Stimulated activated CD8-positive, alpha-beta memory T cell treated with anti-CD3 and anti-CD28 coated beads, Interleukin-4, amount 100 ng/mL, for 1 hour (primary cell): ENCODE results near the gene DUSP8.
"Not testable (repeated sequence)": the region's sequence is repeated elsewhere in the genome, so short reads cannot be mapped to it uniquely, and the experiment has no call there.

Experiments
- DNase-seq, 2 donors: peaks; one replicate each; pipeline ENCODE4 v3.0.0-alpha.2; 2020; ENCODE audit warnings: low read depth in 2 of 2, low spot score in 1 of 2

The DUSP8 gene, protein sequence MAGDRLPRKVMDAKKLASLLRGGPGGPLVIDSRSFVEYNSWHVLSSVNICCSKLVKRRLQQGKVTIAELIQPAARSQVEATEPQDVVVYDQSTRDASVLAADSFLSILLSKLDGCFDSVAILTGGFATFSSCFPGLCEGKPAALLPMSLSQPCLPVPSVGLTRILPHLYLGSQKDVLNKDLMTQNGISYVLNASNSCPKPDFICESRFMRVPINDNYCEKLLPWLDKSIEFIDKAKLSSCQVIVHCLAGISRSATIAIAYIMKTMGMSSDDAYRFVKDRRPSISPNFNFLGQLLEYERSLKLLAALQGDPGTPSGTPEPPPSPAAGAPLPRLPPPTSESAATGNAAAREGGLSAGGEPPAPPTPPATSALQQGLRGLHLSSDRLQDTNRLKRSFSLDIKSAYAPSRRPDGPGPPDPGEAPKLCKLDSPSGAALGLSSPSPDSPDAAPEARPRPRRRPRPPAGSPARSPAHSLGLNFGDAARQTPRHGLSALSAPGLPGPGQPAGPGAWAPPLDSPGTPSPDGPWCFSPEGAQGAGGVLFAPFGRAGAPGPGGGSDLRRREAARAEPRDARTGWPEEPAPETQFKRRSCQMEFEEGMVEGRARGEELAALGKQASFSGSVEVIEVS

DNA sequence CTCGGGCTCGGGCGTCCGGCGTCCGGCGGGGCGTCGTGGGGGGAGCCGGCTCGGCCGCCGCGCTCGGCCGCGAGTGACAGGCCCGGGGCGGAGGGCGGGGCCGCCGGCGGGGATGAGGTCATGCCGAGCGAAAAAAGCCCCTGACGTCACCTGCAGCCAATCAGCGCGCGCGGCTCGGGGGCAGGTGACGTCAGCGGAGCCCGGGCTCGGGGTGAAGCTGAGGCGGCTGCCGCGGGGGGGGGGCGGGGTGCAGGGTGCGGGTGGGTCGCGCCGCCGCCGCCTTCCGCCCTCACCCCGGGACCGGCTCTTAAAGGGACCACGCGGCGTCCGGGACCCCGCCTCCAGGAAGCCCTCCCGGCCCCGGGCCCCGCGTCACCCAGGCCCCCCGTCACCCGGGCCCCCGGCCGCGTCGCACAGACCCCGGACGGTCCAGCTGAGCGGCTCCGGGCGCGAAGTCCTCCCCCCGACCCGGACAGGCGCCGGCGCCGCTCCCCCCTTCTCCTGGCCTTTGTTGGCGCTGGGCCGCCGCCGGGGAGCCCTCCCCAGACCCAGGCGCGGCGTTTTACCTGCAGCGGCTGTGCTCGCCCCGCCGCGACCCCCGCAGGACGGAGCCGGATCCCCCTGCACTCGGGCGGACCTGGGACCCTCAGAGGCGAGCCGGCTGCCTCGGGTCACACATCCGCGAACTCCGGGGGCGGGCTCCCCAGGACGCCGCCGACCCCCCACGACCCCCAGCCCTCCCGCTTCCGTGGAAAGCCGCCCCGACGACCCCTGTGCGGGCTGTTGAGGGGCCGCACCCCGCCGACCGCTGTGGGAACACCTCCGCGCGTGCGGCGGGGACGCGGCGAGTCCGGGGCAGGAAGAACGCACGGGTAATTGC lies at the start of gene DUSP8:
DUSP8 (minus strand) TSS at position 75 of the 880 bp plus-strand sequence. CDS start 6,445 bp downstream, outside the sequence.
- peak; percentile 90 to 93 for DNase-seq

DNA sequence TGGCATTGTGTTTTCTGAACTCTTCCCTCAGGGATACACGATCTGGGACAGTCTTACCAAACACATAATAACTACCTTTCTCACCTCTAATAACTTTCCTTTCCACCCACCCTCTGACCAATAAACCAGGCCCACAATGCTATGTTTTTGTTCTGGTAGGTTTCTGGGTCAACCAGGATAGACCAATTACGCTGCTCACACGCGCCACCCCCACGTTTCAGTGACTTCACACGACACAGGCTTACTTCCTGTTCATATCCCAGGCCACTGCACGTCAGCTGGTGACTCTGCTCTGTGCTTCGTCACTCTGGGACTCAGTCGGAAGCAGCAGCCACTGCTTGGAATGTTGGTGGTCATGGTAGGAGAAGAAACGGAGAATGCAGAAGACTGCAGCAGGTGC lies 47.4 kb upstream of the DUSP8 start:
- no peak for DNase-seq

DNA sequence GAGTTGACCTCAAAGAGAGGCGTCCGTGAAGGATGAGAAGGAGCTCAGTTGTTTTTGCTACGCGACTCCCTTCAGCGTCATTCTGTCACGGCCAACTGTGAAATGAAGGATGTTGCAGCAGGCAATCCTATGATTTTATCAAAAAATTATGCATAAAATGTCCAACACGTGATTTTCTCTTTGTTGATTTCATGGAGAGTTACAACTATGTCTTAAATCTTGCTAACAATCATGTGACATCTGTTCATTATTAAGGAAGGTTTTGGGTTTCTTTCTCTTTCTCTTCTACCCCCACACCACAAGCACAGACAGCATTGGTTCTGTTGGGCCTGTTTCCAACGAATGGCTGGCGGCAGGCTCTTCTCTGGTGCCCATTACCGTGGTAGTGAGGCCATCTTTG lies 46.2 kb upstream of the DUSP8 start:
- DNase-seq = no peak

DNA sequence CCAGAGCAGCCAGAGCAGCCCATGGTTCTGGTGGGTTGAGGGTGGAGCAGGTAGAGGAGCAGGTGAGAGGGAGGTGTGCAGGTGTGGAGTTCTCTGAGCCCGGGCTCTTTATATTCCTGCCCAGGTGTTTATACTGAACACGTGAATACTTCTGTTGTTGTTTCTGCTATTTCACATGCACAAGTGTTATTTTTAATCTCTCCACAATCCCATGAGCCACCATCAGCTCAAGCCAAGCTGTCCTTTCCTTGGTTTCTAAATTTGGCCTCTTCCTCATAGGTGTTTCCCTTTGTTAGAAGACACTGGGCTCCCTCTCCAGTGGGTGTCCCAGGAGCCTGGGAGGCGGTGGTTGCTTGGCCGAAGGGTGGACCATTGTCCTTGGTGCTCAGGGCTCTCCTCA lies 36.3 kb upstream of the DUSP8 start, which contains the start of gene KRTAP5-3:
KRTAP5-3 (minus strand) TSS at position 101 of the 400 bp plus-strand sequence; CDS start at position 23, 78 bp downstream.
- no peak for DNase-seq

DNA sequence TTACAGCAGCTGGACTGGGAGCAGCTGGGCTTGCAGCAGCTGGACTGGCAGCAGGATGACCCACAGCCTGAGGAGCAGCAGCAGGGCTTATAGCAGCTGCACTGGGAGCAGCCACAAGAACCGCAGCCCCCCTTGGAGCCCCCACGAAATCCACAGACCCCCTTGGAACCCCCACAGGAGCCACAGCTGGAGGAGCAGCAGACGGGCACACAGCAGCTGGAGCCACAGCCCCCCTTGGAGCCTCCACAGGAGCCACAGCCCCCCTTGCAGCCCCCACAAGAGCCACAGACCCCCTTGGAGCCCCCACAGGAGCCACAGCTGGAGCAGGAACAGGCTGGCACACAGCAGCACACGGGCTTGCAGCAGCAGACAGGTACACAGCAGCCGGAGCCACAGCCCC lies 35.8 kb upstream of the DUSP8 start:
- DNase-seq = not testable (repeated sequence)

DNA sequence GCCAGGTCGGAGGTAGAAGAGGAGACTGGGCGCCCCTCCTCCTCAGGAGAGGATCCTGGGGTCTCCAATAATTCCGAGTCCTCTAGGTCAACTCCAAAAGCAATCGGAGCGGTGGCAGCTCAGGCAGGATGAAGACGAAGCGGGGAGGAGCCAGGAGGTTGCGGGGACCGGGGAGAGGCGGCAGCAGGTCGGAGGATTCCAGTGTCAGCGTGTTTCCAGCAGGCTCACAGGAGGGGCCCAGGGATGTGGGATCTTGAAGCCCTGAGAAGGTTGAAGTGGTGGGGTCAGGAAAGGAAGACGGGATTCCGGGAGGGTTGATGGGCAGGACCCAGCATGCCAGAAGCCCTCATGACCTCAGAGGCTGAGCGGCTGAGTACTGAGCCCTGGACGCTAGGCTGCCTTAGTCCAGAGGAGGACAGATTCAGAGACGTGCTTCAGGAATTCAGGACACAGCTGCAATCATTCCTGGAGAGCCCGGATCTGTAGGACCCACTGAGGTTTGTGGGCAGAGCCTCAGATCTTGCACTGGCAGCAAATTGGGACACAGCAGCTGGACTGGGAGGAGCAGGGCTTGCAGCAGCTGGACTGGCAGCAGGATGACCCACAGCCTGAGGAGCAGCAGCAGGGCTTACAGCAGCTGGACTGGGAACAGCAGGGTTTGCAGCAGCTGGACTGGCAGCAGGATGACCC lies 35.2 kb upstream of the DUSP8 start:
- not testable (repeated sequence) for DNase-seq

DNA sequence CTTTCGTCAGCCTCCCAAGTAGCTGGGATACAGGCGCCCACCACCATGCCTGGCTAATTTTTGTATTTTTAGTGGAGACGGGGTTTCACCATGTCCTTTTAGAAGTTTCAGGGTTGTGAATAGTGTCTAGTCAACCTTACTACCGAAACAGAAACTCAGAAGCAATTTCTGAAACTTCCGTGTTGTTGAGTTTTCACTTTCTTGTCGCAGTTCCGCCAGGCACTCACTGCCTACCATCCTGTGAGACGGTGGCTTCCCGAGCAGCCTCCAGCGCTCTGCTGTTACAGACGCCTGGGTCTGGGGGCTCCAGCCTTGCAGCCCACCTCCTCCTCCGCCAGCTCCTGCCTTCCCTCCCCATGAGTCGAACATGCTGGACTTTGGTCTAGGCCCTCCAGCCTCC lies 33.9 kb upstream of the DUSP8 start:
- DNase-seq = not testable (repeated sequence)

DNA sequence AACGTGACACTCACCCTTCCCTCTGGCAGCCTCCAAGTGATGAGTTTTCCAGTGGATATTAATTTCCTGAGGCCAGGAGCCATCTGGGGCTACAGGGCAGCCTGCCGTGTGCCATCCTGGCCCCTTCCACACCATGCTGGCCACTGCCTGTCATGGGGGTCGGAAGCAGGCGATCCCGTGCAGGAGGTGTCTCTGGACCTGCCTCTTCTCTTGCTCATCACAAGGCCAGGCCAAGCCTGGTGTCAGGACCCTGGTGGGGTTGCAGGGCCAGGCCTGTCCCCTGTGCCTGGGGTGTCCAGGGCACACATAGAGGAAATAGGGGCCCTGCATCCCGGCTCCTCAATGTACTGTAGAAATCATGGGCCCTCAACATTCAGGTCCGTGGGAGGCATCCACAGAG lies 32.6 kb upstream of the DUSP8 start:
- DNase-seq = no peak

DNA sequence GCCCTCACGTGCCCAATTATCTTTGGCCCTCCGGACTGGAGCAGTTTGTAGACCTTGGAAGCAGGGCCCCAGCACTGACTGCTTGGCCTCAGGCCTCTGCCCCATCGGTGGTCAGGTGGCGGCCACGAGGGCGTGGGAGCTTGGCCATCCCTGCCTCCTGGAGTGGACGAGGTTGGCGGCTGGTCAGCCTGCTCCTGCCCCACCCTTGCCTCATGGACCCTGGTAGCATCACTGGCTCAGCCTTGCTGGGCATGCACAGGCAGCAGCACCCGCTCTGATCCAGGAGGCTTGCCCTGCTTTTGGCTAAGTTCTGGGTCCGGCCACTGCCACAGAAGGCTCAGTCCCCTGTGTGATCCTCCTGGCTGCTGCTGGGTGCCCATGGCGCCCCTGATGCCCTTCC lies 32.1 kb upstream of the DUSP8 start:
- DNase-seq = no peak

DNA sequence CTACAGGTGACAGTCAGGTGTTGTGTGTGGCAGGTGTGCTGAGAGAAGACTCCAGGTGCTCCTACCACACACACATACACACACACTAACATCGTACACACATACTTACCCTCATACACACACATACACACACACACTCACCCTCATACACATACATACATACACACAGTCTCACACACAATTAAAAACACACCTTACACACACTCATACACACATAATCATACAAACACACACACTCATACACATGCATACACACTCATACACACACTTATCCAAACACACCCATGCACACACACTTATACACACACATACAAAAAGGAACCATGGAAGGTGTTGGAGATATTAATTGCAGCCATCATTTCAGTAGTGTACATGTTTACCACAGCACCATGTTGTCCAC lies 31.6 kb upstream of the DUSP8 start:
- no peak for DNase-seq

DNA sequence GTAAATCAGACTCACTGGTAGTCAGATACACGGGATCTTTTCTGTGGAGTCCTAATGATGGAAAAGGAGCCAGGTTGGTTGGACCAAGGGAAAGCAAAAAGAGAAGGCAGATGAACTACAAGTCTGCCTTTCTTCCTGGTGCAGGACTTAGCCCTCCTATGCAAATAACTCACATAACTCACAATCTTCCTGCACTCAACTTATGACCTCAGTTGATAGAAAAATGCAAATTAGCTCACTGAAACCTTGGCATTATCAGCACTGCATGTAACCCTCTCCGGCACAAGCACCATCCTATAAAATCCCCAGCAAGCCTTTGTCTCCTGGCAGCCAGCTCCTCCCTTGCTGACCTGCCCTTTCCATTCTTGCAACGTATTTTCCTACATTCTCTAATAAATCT lies 29.6 kb upstream of the DUSP8 start:
- DNase-seq = not testable (repeated sequence)

DNA sequence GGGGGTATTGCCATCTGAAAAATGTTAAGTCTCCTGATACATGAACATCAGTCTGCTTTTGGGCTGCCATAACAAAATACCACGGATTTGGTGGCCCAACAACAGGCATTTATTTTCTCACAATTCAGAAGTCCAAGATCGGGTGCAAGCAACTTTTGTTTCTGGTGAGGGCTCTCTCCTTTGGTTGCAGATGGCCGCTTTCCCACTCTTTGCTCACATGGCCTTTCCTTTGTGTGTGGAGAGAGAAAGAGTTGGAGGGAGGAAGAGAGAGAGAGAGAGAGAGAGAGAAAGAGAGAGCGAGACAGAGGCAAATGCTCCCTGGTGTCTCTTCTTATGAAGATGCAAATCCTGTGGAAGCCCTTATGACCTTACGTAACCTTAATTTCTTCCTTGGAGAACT lies 28.6 kb upstream of the DUSP8 start:
- no peak for DNase-seq

DNA sequence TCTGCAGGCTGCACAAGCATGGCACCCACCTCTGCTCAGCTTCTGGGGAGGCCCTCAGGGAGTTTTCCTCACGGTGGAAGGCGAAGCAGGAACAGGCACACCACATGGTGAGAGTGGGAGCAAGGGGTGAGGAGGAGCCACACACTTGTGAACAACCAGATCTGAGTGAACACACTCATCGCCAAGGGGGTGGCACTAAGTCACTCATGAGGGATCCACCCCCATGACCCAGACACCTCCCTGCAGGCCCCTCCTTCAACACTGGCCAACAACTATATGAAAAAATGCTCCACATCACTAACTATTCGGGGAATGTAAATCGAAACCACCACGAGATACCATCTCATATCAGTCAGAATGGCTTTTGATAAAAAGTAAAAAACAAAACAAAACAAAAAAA lies 26.7 kb upstream of the DUSP8 start:
- no peak for DNase-seq

DNA sequence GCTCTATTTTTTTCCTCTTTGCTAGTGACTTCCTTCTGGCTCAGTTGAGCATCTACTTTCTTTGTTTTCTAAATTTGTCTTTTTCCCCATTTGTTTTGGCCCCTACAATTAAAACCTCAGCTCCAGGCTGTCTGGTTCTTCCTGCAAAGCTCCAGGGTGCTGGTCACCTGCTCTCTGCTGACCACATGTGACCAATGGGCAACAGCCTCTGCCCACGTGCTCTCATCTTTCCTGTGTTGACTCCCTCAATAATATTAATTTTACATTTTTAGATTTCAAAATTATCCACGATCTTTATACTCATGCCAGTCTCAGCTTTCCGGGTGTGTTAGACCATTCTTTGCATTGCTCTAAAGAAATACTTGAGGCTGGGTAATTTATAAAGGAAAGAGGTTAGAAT lies 26.3 kb upstream of the DUSP8 start:
- DNase-seq = not testable (repeated sequence)

DNA sequence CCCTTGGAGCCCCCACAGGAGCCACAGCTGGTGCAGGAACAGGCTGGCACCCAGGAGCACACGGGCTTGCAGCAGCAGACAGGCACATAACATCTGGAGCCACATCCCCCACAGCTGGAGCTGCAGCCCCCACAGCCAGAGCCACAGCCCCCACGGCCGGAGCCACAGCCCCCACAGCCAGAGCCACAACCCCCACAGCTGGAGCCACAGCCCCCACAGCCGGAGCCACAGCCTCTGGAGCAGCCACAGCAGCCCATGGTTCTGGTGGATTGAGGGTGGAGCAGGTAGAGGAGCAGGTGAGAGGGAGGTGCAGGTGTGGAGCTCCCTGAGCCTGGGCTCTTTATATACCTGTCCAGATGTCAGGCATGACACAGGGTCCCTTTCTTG lies 25.9 kb upstream of the DUSP8 start, which contains the start of gene KRTAP5-2:
KRTAP5-2 (minus strand) TSS at position 301 of the 387 bp plus-strand sequence; CDS start at position 257, 44 bp downstream.
- DNase-seq = no peak

DNA sequence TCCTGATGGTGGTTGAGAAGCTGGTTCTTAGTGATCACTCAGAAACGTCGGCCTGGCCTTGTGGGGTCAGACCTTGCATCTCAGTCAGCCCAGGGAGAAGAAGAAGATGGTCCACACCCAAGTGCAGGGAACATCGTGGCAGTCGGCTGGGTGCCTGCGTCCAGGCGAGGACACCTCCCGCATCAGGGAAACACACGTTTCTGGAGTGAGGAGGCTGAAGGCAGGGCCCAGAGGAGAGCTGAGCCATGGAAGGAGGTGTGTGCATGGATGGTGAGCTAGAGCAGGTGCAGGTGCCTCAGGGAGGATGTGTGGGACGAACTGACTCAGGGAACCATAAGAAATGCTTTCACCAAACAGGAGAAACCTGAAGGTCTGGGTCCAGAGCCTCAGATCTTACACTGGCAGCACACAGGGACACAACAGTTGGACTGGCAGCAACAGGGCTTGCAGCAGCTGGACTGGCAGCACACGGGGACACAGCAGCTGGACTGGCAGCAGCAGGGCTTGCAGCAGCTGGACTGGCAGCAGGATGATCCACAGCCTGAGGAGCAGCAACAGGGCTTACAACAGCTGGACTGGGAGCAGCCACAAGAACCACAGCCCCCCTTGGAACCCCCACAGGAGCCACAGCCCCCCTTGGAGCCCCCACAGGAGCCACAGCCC lies 25.4 kb upstream of the DUSP8 start:
- no peak for DNase-seq

DNA sequence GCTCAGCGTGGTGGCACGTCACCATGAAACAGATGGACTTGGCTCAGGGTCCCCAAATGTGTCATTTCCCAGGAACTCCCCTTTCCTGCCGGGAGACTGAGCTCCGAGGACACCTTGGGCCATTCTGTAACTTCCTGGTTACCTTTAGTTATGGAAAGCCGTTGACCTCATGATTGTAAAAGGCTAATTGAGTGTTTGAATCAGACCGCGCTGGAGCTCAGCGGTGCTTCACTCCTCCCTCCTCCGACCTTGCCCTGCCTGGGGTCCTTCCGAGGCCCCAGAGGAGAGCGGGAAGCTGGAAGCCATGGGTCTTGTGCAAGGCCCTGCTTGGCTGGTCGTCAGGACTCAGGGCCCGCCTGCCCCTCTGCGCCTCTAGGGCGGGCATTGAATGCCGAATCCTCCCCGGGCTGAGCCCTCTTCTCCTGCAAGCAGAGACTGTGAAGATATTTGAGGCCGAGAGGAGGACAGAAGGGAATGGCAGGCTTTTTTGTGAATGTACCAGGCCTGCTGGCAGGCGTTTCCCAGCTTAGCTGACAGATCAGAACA lies 24.6 kb upstream of the DUSP8 start:
- DNase-seq = not testable (repeated sequence)

DNA sequence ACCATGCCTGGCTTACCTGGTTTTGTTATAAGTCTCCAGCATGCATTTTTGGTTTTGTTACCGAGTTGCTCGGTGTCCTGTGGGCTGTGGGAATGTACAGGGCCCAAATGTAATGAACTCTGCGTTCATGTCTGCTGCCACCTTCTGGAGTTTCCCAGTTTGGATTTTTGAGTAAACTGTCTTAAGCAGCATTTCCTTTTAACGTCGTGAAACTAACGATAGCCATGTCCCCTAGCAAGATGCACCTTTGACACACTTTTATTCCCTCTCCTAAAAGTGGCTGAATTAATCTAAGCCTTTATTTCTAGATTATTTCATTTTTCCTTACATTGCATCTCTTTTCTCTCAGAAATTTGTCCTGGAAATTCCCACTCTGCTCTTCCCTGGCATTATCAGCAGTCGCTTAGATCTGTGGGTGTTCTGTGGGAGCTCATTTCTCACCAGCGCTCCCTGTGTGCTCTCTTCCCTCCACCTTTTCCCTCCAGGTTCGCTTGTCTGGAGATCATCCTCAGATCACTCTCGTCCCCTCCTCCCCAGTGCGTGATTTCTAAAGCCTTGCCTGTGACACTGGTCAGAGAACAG lies 24.0 kb upstream of the DUSP8 start:
- not testable (repeated sequence) for DNase-seq

DNA sequence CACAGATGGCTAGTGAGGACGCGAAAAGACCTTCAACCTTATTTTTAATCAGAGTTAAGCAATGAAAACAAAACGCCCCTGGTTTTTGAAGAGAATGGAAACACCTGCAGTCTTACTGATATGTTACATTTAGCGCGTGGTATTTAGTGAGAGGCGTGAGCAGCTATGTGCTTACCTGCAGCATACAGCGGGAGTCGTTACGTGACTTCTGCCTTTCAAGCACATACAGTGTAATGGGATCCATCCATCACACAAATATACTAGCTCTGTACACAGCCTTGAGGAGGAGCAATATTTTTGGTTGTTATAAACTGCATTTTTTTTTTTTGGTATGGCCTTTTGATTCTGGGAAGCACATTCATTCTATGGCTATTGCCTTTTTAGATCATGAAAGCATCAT lies 20.6 kb upstream of the DUSP8 start:
- no peak for DNase-seq

DNA sequence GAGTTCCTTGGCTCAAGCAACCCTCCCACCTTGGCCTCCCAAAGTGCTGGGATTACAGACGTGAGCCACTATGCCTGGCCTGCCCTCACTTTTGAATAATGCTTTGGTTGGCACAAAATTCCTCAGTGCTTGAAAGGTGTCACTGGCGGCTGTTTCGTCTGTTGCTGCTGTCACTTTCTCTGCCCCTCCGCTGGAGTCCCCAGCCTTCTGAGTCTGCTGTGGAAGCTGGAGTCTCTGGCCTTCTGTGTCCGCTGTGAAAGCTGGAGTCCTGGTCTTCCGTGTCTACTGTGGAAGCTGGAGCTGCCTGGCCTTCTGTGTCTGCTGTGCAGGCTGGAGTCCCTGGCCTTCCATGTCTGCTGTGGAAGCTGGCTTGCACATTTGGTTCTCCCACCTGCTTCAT lies 17.9 kb upstream of the DUSP8 start:
- no peak for DNase-seq
